Natural killer cell (primary cell): ENCODE measurements around the gene SLC5A10. TPM values are rescaled to one million over a fixed set of nuclear protein-coding genes. Genes with fewer than 3 reads are reported as not detected.

Experiments used
- ATAC-seq, 3 donors: fragments of 150-1000 bp in 2 of 3; fragments of 200-7000 bp in 1 of 3; cut with Tn5 transposase; 1 replicate in 1 of 3; 2 replicates in 2 of 3; pipeline ENCODE4 v1.10.0; 2021; ENCODE audit warnings: mild to moderate bottlenecking in 2 of 3, moderate library complexity in 2 of 3
- DNase-seq, 2 donors: peaks; one replicate each; pipeline versions ENCODE4 v3.0.0 to v3.0.0-alpha.2; 2013 to 2021; ENCODE audit warnings: mixed read lengths in 1 of 2
- H3K27ac ChIP-seq: one replicate; pipeline ENCODE4 v1.5.1; 2013; ENCODE audit warnings: mild to moderate bottlenecking, low read length
- H3K27me3 ChIP-seq: one replicate; pipeline ENCODE4 v1.6.1; 2013; ENCODE audit warnings: low read length; ENCODE audit not compliant: control insufficient read depth, insufficient read depth
- H3K36me3 ChIP-seq: one replicate; pipeline ENCODE4 v1.6.1; 2013; ENCODE audit warnings: low read length; ENCODE audit not compliant: control insufficient read depth, insufficient read depth
- H3K4me1 ChIP-seq: one replicate; pipeline ENCODE4 v1.6.1; 2013; ENCODE audit warnings: low read length; ENCODE audit not compliant: control insufficient read depth, insufficient read depth
- H3K4me3 ChIP-seq: one replicate; pipeline ENCODE4 v1.5.1; 2013; ENCODE audit warnings: low read length
- H3K9me3 ChIP-seq: one replicate; pipeline ENCODE4 v1.6.1; 2013; ENCODE audit warnings: low read length; ENCODE audit not compliant: control insufficient read depth, insufficient read depth
- H3K27ac Mint-ChIP-seq, 2 donors: one replicate each; pipeline ENCODE4 v1.8.0; 2022; ENCODE audit warnings: mild to moderate bottlenecking in 2 of 2, mixed read lengths in 2 of 2, moderate library complexity in 1 of 2
- H3K27me3 Mint-ChIP-seq, 2 donors: one replicate each; pipeline ENCODE4 v1.8.0; 2022; ENCODE audit warnings: low read depth in 2 of 2, mixed read lengths in 2 of 2
- H3K36me3 Mint-ChIP-seq: one replicate; pipeline ENCODE4 v1.8.0; 2022; ENCODE audit warnings: mixed read lengths
- H3K4me1 Mint-ChIP-seq, 2 donors: one replicate each; pipeline ENCODE4 v1.8.0; 2022; ENCODE audit warnings: mixed read lengths in 2 of 2
- H3K4me3 Mint-ChIP-seq: one replicate; pipeline ENCODE4 v1.8.0; 2022; ENCODE audit warnings: mild to moderate bottlenecking, moderate library complexity, mixed read lengths
- H3K9me3 Mint-ChIP-seq, 2 donors: one replicate each; pipeline ENCODE4 v1.8.0; 2022; ENCODE audit warnings: mixed read lengths in 2 of 2
- WGBS: methylation state at CpG from one replicate; pipeline ENCODE4 v1.1.7; 2013; ENCODE audit warnings: missing lambda C conversion rate; ENCODE audit not compliant: insufficient coverage; 5-methylcytosine and 5-hydroxymethylcytosine counted together
- intact Hi-C: fragments of 100-400 bp; cut with micrococcal nuclease; formaldehyde crosslinking; loops from one replicate; pipeline ENCODE4 v1.14.2; 2022
- total RNA-seq, 4 donors: library from RNA; stranded (reverse); fragments of 120-200 nt in 1 of 4; gene quantifications; one replicate each; pipeline versions ENCODE4 v1.2.3 to v1.2.4, GENCODE V29; 2013 to 2022
- TF ChIP-seq, protein P1 (sequence below): fragments of 200-600 bp; IDR thresholded peaks from one replicate; pipeline ENCODE4 v1.8.0; 2022; ENCODE audit warnings: antibody characterized with exemption

SLC5A10 gene
- total RNA-seq, 3 donors from 2014 or later (not counting 1 experiment from before 2014, with no cell fraction given), result 0.28 TPM; not detected in 2

DNA sequence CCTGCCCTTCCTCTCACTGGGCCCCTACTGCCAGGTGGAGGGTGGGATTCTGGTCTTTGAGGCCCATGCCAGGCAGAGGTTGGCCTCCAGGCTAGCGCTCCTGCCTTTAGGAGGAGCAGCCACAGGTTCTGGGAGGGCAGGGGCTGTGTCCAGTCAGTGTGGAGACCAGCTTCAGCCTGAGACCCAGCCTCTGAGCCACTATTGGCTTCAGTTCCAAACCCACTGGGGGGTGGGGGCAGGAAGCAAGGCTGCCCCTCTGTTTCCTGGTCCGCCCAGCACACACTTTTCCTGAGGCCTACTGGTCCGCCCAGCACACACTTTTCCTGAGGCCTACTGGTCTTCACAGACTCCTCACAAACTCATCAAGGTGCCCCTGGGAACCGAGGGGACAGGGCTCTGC is 16.4 kb downstream of the SLC5A10 start:
- no peaks in the 10 kb centered on the region for H3K36me3 Mint-ChIP-seq
- TF ChIP-seq, protein P1, sequence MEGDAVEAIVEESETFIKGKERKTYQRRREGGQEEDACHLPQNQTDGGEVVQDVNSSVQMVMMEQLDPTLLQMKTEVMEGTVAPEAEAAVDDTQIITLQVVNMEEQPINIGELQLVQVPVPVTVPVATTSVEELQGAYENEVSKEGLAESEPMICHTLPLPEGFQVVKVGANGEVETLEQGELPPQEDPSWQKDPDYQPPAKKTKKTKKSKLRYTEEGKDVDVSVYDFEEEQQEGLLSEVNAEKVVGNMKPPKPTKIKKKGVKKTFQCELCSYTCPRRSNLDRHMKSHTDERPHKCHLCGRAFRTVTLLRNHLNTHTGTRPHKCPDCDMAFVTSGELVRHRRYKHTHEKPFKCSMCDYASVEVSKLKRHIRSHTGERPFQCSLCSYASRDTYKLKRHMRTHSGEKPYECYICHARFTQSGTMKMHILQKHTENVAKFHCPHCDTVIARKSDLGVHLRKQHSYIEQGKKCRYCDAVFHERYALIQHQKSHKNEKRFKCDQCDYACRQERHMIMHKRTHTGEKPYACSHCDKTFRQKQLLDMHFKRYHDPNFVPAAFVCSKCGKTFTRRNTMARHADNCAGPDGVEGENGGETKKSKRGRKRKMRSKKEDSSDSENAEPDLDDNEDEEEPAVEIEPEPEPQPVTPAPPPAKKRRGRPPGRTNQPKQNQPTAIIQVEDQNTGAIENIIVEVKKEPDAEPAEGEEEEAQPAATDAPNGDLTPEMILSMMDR, result no peak
- peaks cover 0 to 3% of the 10 kb centered on the region in 2 donors for H3K27me3 Mint-ChIP-seq
- H3K4me3 Mint-ChIP-seq, result no peak overlapping the region
- no peaks in the 10 kb centered on the region for H3K36me3 ChIP-seq
- no peak overlapping the region for H3K4me3 ChIP-seq
- no peak overlapping the region for H3K27ac Mint-ChIP-seq
- 76% methylated on average over 4 of the region's 4 CpGs for WGBS
- H3K9me3 Mint-ChIP-seq, result no peaks in the 10 kb centered on the region
- DNase-seq (no peak), ATAC-seq (no peak)
- peaks cover 4% of the 10 kb centered on the region for H3K4me1 ChIP-seq
- H3K4me1 Mint-ChIP-seq, result peaks cover 0 to 5% of the 10 kb centered on the region in 2 donors
- no peak overlapping the region for H3K27ac ChIP-seq
- no peaks in the 10 kb centered on the region for H3K9me3 ChIP-seq
- intact Hi-C loops, result no loop called here
- H3K27me3 ChIP-seq, result no peaks in the 10 kb centered on the region

DNA sequence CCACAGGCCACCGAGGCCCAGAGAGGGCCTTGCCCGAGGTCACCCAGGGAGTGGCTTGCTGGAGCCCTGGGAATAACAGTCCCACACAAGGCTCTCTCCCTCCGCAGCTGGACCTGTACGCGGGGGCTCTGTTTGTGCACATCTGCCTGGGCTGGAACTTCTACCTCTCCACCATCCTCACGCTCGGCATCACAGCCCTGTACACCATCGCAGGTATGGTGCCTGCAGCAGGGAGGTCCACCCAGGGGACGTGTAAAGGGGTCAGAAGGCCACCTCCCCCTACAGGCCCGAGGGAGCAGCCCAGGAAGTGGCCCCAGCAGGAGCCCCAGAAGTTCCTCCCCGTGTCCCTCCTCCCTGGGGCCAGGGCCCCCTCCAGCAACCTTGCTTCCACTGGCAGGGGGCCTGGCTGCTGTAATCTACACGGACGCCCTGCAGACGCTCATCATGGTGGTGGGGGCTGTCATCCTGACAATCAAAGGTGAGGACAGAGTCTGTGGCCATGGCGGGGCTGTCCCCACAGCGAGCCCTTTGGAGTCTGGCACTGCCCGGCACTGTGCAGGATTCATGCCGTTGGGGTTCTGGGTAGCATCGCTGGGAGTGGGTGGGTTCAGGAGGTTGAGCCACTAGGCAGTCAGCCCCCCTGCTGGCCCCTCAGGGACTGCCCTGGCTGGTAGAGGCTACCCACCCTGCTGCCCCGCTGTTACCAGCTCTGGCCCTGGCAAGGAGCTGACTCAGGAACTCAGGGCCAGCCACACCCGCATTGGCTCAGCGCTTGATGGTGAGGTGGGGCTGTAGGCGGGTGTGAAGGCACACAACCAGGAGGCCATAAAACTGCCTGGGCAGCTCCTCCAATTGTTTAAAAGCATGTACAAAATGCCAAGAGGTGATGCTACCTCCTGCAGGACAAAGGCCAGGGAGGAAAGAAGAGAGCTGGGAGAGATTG is 17.3 kb downstream of the SLC5A10 start:
- Mint-ChIP-seq H3K27me3 (peaks cover 0 to 3% of the 10 kb centered on the region in 2 donors), H3K4me1 (peaks cover 0 to 5% of the 10 kb centered on the region in 2 donors), H3K36me3 (no peaks in the 10 kb centered on the region), H3K9me3 (no peaks in the 10 kb centered on the region), H3K4me3 (no peak overlapping the region), H3K27ac (no peak overlapping the region)
- no peaks in the 10 kb centered on the region for H3K9me3 ChIP-seq
- H3K4me1 ChIP-seq, result peaks cover 4% of the 10 kb centered on the region
- H3K4me3 ChIP-seq, result no peak overlapping the region
- TF ChIP-seq, protein P1, result no peak
- intact Hi-C loops, result no loop called here
- DNase-seq, result no peak
- H3K27ac ChIP-seq, result no peak overlapping the region
- H3K36me3 ChIP-seq, result no peaks in the 10 kb centered on the region
- 67% methylated on average over 23 of the region's 23 CpGs for WGBS
- peak in 1 of 3 donors; percentile 30 for ATAC-seq
- no peaks in the 10 kb centered on the region for H3K27me3 ChIP-seq

DNA sequence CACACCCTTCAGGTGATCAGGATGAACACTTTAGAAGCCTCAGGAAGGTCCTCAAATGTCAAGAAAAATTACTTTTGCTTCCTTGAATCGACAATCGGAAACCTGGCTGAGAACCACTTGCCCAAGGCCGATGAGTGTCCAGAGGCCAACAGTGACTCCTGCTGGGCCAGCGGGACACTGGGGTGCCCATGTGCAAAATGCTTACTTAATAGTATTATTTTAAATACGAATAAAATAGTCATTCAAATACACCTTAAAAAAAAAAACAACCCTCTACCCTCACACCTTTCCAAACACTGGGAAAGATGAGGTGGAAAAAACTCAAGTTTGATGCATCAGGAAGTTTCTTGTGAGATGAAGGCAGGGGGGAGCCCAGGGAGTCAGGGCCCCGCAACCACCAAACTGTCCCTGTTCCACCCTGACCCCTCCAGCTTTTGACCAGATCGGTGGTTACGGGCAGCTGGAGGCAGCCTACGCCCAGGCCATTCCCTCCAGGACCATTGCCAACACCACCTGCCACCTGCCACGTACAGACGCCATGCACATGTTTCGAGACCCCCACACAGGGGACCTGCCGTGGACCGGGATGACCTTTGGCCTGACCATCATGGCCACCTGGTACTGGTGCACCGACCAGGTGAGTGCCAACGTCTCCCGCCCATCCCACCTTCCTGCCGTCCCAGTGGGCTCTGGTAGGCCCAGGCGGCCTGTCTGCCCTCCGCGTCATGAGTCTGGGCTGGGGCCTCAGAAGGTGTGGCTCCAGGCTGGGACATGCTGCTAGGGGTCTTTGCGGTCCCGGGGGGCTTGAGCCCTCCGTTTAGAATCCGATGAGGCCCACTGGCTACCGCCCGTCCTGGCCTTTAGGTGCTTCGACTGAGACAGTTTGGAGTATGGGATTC is 18.9 kb downstream of the SLC5A10 start:
- peaks cover 4% of the 10 kb centered on the region for H3K4me1 ChIP-seq
- 90% methylated on average over 26 of the region's 28 CpGs for WGBS
- H3K27me3 ChIP-seq, result no peaks in the 10 kb centered on the region
- no peaks in the 10 kb centered on the region for H3K9me3 ChIP-seq
- no peak overlapping the region for H3K4me3 Mint-ChIP-seq
- H3K27me3 Mint-ChIP-seq, result no peaks in the 10 kb centered on the region
- no peaks in the 10 kb centered on the region for H3K36me3 ChIP-seq
- no peak overlapping the region for H3K27ac Mint-ChIP-seq
- no peak overlapping the region for H3K27ac ChIP-seq
- H3K4me1 Mint-ChIP-seq, result peaks cover 0 to 5% of the 10 kb centered on the region in 2 donors
- H3K4me3 ChIP-seq, result no peak overlapping the region
- no peaks in the 10 kb centered on the region for H3K36me3 Mint-ChIP-seq
- H3K9me3 Mint-ChIP-seq, result no peaks in the 10 kb centered on the region
- DNase-seq (no peak), ATAC-seq (no peak)
- intact Hi-C loops, result no loop called here
- TF ChIP-seq, protein P1, result no peak
